ENCODE data around the gene KRT9.

DNA sequence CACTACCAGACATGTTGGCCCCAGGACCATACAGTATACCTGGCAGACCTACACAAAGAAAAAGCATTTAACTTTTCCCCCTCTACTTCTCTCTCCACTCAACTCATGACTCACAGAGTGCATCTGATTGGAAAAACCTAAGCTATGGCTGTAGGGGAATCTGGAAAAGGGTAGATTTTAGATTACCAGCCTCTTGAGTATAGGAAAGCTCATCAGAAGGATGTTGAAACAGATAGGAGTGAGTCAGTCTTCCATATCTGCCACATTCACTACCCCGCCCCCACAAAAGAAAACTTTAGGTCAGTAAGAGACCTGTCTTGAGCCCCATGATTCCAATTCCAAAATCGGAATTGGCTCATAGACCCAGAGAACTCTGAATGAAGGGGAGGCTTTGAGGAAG, 12.3 kb downstream of the KRT9 start:
- TF ChIP-seq, protein P1, sequence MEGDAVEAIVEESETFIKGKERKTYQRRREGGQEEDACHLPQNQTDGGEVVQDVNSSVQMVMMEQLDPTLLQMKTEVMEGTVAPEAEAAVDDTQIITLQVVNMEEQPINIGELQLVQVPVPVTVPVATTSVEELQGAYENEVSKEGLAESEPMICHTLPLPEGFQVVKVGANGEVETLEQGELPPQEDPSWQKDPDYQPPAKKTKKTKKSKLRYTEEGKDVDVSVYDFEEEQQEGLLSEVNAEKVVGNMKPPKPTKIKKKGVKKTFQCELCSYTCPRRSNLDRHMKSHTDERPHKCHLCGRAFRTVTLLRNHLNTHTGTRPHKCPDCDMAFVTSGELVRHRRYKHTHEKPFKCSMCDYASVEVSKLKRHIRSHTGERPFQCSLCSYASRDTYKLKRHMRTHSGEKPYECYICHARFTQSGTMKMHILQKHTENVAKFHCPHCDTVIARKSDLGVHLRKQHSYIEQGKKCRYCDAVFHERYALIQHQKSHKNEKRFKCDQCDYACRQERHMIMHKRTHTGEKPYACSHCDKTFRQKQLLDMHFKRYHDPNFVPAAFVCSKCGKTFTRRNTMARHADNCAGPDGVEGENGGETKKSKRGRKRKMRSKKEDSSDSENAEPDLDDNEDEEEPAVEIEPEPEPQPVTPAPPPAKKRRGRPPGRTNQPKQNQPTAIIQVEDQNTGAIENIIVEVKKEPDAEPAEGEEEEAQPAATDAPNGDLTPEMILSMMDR (conservative IDR thresholded peaks at IDR 0.05; ENCODE audit: low read length) = no peak
- no peak for TF ChIP-seq EZH2phosphoT487 (IDR thresholded peaks at IDR 0.05; ENCODE audit: borderline replicate concordance)
